Stomach (tissue), 4 donors: ENCODE results near the gene FHL2.

Experiments
- POLR2A ChIP-seq, 4 donors: fragments of 450-650 bp; IDR thresholded peaks; one replicate each; pipeline ENCODE4 v1.6.1; 2016; ENCODE audit warnings: antibody characterized with exemption in 4 of 4, control low read depth in 2 of 4, mild to moderate bottlenecking in 1 of 4, moderate library complexity in 1 of 4
- POLR2AphosphoS5 ChIP-seq, 3 donors: sonication (generic); formaldehyde crosslinking; IDR thresholded peaks; one replicate each; pipeline ENCODE4 v1.6.1; 2016; ENCODE audit warnings: antibody characterized with exemption in 3 of 3
- TF ChIP-seq, protein P1 (sequence below), 7 experiments: fragments of 450-650 bp in 4 of 7; fragments of 200-600 bp in 3 of 7; sonication (generic) in 3 of 7; IDR thresholded peaks; one replicate each; pipeline ENCODE4 v1.5.1; 2016 to 2019; ENCODE audit warnings: antibody characterized with exemption in 7 of 7, control low read depth in 2 of 7, mild to moderate bottlenecking in 1 of 7

DNA sequence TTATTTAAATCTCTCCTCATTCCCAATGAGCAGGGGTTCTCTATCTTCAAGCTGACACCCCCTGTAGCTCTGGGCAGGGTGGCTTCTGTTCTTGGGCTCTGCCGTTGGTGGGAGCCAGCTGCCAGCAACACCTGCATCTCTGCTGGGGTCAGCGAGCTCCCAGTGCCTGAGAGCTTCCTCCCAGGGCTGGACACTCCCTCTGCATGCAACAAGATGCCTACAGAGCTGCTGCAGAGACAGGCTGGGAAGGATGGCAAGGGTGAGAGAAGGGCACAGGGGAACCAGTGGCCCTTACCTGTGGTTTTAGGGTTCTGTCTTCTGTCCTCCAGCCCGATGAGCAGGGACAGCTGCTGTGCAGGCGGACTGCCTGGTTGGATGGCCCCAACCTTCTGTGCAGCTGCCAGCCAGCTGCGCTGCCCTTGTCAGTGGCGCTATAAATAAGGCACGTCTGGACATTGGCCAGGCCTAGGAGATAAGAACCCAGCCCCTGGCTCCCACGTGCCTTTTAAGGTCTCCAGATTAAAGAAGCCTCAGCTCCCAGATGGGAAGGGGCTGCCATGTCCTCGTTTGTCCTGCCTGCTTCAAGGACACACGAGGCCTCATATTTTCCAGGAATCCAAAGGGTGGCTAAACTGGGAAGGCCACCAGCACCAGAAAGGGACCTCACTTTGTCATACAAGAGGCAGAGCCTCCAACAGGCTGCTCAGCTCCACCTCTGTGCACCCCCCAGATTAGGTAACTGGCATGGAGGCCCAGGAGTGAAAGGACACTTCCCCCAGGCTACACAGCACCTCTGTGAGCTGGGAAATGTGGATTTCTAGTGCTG, 39.5 kb upstream of the FHL2 start:
- TF ChIP-seq POLR2A (IDR thresholded peaks at IDR 0.05) (no peak), POLR2AphosphoS5 (IDR thresholded peaks at IDR 0.05) (no peak)
- TF ChIP-seq, protein P1, sequence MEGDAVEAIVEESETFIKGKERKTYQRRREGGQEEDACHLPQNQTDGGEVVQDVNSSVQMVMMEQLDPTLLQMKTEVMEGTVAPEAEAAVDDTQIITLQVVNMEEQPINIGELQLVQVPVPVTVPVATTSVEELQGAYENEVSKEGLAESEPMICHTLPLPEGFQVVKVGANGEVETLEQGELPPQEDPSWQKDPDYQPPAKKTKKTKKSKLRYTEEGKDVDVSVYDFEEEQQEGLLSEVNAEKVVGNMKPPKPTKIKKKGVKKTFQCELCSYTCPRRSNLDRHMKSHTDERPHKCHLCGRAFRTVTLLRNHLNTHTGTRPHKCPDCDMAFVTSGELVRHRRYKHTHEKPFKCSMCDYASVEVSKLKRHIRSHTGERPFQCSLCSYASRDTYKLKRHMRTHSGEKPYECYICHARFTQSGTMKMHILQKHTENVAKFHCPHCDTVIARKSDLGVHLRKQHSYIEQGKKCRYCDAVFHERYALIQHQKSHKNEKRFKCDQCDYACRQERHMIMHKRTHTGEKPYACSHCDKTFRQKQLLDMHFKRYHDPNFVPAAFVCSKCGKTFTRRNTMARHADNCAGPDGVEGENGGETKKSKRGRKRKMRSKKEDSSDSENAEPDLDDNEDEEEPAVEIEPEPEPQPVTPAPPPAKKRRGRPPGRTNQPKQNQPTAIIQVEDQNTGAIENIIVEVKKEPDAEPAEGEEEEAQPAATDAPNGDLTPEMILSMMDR (IDR thresholded peaks at IDR 0.05) = no peak
